ENCODE results near the gene LCE1F.

LCE1F gene

DNA sequence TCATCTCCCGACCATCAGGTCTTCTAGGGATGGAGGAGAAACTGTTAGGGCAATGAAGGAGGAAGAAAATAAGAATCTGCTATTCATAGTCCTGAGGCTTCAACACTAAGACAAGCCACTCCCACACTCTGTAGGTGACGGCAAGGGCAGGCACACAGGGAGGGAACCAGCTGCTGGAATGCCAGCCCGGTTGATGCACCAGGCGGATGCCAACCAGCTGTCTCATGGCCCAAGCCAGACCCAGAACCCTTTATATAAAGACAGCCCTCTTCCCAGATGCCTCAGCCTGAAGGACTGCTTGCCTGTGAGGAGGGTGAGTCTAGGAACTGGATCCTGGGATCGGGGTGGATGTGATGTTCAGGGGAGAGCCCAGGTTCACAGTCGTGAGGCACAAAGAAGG lies 17.2 kb upstream of the LCE1F start, which contains the start of gene KPRP:
KPRP (plus strand) TSS at position 279 of the 400 bp plus-strand sequence. CDS start 1,564 bp downstream, outside the sequence.
- H3K4me2 ChIP-seq (ENCODE audit: low read length): no peak within 1 kb of the TSS
- TF ChIP-seq CTCF (IDR thresholded peaks at IDR 0.05): no peak
- no peaks in the 10 kb centered on the region for H3K9me3 ChIP-seq (ENCODE audit: control insufficient read depth, low read length)
- no peaks in the 10 kb centered on the region for H3K79me2 ChIP-seq
- no peak within 1 kb of the TSS for H3K4me3 ChIP-seq (ENCODE audit: low read depth, low read length)
- H2AFZ ChIP-seq: no peak within 1 kb of the TSS
- H3K4me1 ChIP-seq: no peaks in the 10 kb centered on the region
- H3K27ac ChIP-seq: no peak within 1 kb of the TSS
- no peak within 1 kb of the TSS for H3K9ac ChIP-seq
- no peaks in the 10 kb centered on the region for H3K27me3 ChIP-seq (ENCODE audit: control insufficient read depth, insufficient read depth, low read length)
- no peaks in the 10 kb centered on the region for H3K36me3 ChIP-seq (ENCODE audit: control insufficient read depth, insufficient read depth, low read length)

DNA sequence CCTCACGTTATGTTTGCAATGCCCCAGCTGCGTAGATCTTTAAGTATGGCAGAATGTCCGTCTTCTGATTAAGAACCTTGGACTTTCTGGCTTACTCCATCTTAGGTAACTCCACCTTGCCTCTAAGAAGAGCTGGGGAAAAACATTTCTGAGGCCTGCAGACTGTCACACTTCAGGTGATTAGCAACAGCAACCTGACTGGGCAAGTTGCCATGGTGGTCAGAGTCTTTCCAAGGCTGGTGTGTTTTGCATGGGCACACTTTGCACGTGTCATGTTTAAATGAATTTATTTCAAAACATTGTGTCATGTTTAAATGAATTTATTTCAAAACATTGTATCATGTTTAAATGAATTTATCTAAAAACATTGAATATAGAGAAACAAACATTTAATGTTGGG lies 16.3 kb upstream of the LCE1F start:
- H3K4me2 ChIP-seq (ENCODE audit: low read length): no peak overlapping the region
- no peak overlapping the region for H3K9ac ChIP-seq
- no peak for TF ChIP-seq CTCF (IDR thresholded peaks at IDR 0.05)
- no peaks in the 10 kb centered on the region for H3K27me3 ChIP-seq (ENCODE audit: control insufficient read depth, insufficient read depth, low read length)
- no peaks in the 10 kb centered on the region for H3K4me1 ChIP-seq
- no peak overlapping the region for H3K4me3 ChIP-seq (ENCODE audit: low read depth, low read length)
- no peaks in the 10 kb centered on the region for H3K36me3 ChIP-seq (ENCODE audit: control insufficient read depth, insufficient read depth, low read length)
- H3K27ac ChIP-seq: no peak overlapping the region
- H2AFZ ChIP-seq: no peak overlapping the region
- H3K9me3 ChIP-seq (ENCODE audit: control insufficient read depth, low read length): no peaks in the 10 kb centered on the region
- H3K79me2 ChIP-seq: no peaks in the 10 kb centered on the region

DNA sequence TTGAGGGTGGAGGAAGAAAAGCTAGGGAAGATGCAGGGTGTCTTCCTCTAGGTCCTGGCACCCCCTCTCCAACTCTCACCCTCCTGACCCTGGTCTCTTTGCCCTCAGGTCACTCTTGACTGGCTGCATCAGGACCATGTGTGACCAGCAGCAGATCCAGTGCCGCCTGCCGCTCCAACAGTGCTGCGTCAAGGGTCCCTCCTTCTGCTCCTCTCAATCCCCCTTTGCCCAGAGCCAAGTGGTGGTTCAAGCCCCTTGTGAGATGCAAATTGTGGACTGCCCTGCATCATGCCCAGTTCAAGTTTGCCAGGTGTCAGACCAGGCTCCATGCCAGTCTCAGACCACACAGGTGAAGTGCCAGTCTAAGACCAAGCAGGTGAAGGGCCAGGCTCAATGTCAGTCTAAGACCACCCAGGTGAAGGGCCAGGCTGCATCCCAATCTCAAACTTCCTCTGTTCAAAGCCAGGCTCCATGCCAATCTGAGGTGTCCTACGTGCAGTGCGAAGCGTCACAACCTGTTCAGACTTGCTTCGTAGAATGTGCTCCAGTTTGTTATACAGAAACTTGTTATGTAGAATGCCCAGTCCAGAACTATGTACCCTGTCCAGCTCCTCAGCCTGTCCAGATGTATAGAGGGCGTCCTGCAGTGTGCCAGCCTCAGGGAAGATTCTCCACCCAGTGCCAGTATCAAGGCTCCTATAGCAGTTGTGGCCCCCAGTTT lies 15.3 kb upstream of the LCE1F start:
- Histone ChIP-seq H3K4me1 (no peaks in the 10 kb centered on the region), H3K4me2 (ENCODE audit: low read length) (no peak overlapping the region), H3K79me2 (no peaks in the 10 kb centered on the region), H3K4me3 (ENCODE audit: low read depth, low read length) (no peak overlapping the region), H2AFZ (no peak overlapping the region), H3K9me3 (ENCODE audit: control insufficient read depth, low read length) (no peaks in the 10 kb centered on the region), H3K9ac (no peak overlapping the region), H3K27ac (no peak overlapping the region), H3K27me3 (ENCODE audit: control insufficient read depth, insufficient read depth, low read length) (no peaks in the 10 kb centered on the region), H3K36me3 (ENCODE audit: control insufficient read depth, insufficient read depth, low read length) (no peaks in the 10 kb centered on the region)
- no peak for TF ChIP-seq CTCF (IDR thresholded peaks at IDR 0.05)

DNA sequence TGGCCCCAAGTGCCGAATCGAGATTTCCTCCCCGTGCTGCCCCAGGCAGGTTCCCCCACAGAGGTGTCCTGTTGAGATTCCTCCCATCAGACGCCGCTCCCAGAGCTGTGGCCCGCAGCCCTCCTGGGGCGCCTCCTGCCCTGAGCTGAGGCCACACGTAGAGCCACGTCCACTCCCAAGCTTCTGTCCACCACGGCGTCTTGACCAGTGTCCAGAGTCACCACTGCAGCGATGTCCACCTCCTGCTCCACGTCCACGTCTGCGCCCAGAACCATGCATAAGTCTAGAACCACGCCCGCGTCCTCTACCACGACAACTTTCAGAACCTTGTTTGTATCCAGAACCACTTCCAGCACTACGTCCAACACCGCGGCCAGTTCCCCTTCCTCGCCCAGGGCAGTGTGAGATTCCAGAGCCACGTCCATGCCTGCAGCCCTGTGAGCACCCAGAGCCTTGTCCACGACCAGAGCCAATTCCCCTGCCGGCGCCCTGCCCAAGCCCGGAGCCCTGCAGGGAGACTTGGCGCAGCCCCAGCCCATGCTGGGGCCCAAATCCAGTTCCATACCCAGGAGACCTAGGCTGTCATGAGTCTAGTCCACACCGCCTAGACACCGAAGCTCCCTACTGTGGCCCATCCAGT lies 14.3 kb upstream of the LCE1F start:
- Histone ChIP-seq H2AFZ (no peak overlapping the region), H3K27me3 (ENCODE audit: control insufficient read depth, insufficient read depth, low read length) (no peaks in the 10 kb centered on the region), H3K36me3 (ENCODE audit: control insufficient read depth, insufficient read depth, low read length) (no peaks in the 10 kb centered on the region), H3K4me3 (ENCODE audit: low read depth, low read length) (no peak overlapping the region), H3K27ac (no peak overlapping the region), H3K9ac (no peak overlapping the region), H3K79me2 (no peaks in the 10 kb centered on the region), H3K9me3 (ENCODE audit: control insufficient read depth, low read length) (no peaks in the 10 kb centered on the region), H3K4me2 (ENCODE audit: low read length) (no peak overlapping the region), H3K4me1 (no peaks in the 10 kb centered on the region)
- TF ChIP-seq CTCF (IDR thresholded peaks at IDR 0.05): no peak
